ENCODE results near the gene DUSP22. TPM values are rescaled to one million over a fixed set of nuclear protein-coding genes. Genes with fewer than 3 reads are reported as not detected.

Gene DUSP22
- total RNA-seq, 1 experiment from 2014 or later: 34.8 TPM

GRCh38 chr6:385614-386013, 93.3 kb downstream of the DUSP22 start:
- Histone ChIP-seq H3K27me3 (ENCODE audit: control insufficient read depth, insufficient read depth, low read length) (peaks cover 5% of the 10 kb centered on the region), H3K4me3 (ENCODE audit: low read depth in 2 of 2, low read length in 2 of 2) (no peak overlapping the region), H3K4me1 (ENCODE audit: control insufficient read depth, insufficient read depth, low read length) (no peaks in the 10 kb centered on the region), H3K9me3 (ENCODE audit: control insufficient read depth, insufficient read depth, low read depth, low read length) (no peaks in the 10 kb centered on the region), H3K36me3 (ENCODE audit: control insufficient read depth, insufficient read depth, low read length) (no peaks in the 10 kb centered on the region), H3K27ac (ENCODE audit: low read length) (no peak overlapping the region)
- DNase-seq (ENCODE audit: low read depth, low spot score) (no peak), ATAC-seq (no peak)
- intact Hi-C loops (cut with micrococcal nuclease; ENCODE audit: unreplicated experiment): no loop called here
- no peak for TF ChIP-seq POLR2AphosphoS5 (IDR thresholded peaks at IDR 0.05; ENCODE audit: low read depth, low read length)
- TF ChIP-seq CTCF (IDR thresholded peaks at IDR 0.05): no peak
- no peak for TF ChIP-seq SIN3A (IDR thresholded peaks at IDR 0.05; ENCODE audit: borderline replicate concordance, insufficient read depth, low read depth, low read length)
- TF ChIP-seq TCF7L2 (IDR thresholded peaks at IDR 0.05; ENCODE audit: low read depth, low read length): no peak
- TF ChIP-seq REST (IDR thresholded peaks at IDR 0.05; ENCODE audit: insufficient read depth in 1 of 2, low read depth in 2 of 2, low read length in 1 of 2): no peak
- BruUV-seq (replicated peaks): no TSS peak
- POLR2A ChIA-PET: no interaction called here
- in situ Hi-C loops (cut with HindIII; ENCODE audit: low pct_unique_long_range_greater_than_20kb, low sequenced_read_pairs): no loop called here
- CTCF ChIA-PET: no interaction called here

GRCh38 chr6:386688-387266, 94.5 kb downstream of the DUSP22 start:
- intact Hi-C loops (cut with micrococcal nuclease; ENCODE audit: unreplicated experiment): no loop called here
- ChIA-PET POLR2A (no interaction called here), CTCF (no interaction called here)
- H3K9me3 ChIP-seq (ENCODE audit: control insufficient read depth, insufficient read depth, low read depth, low read length): no peaks in the 10 kb centered on the region
- no peaks in the 10 kb centered on the region; the same call in 1 of the 2 replicates for H3K27me3 ChIP-seq (ENCODE audit: control insufficient read depth, insufficient read depth, low read length)
- BruUV-seq (replicated peaks): no TSS peak
- no peaks in the 10 kb centered on the region for H3K4me1 ChIP-seq (ENCODE audit: control insufficient read depth, insufficient read depth, low read length)
- H3K36me3 ChIP-seq (ENCODE audit: control insufficient read depth, insufficient read depth, low read length): no peaks in the 10 kb centered on the region
- no peak for ATAC-seq
- in situ Hi-C loops (cut with HindIII; ENCODE audit: low pct_unique_long_range_greater_than_20kb, low sequenced_read_pairs): no loop called here
- TF ChIP-seq SIN3A (IDR thresholded peaks at IDR 0.05; ENCODE audit: borderline replicate concordance, insufficient read depth, low read depth, low read length): no peak
- TF ChIP-seq CTCF (IDR thresholded peaks at IDR 0.05): no peak
- TF ChIP-seq REST (IDR thresholded peaks at IDR 0.05; ENCODE audit: insufficient read depth in 1 of 2, low read depth in 2 of 2, low read length in 1 of 2): no peak
- TF ChIP-seq POLR2AphosphoS5 (IDR thresholded peaks at IDR 0.05; ENCODE audit: low read depth, low read length): no peak
- TF ChIP-seq TCF7L2 (IDR thresholded peaks at IDR 0.05; ENCODE audit: low read depth, low read length): no peak
- H3K27ac ChIP-seq (ENCODE audit: low read length): no peak overlapping the region
- H3K4me3 ChIP-seq (ENCODE audit: low read depth in 2 of 2, low read length in 2 of 2): no peak overlapping the region
- DNase-seq (ENCODE audit: low read depth, low spot score): no peak
